OCI-M1 (cell line): ENCODE data around the gene DHRS2.
"Not testable (repeated sequence)": the region's sequence is repeated elsewhere in the genome, so short reads cannot be mapped to it uniquely, and the experiment has no call there.

Experiments
- DNase-seq: peaks from one replicate; lab custom pipeline; 2025; lab: John Stamatoyannopoulos, UW

The DHRS2 gene

GRCh38 chr14:23636317-23637211 is at the start of gene DHRS2:
DHRS2 (plus strand) TSS chr14:23636364; CDS start chr14:23638865, 2,501 bp downstream.
- no peak for DNase-seq

- DNase-seq = peak; percentile 95
These were observed 47.1 kb upstream of the DHRS2 start for GRCh38 chr14:23588884-23589598.

GRCh38 chr14:23589606-23590005 is 46.6 kb upstream of the DHRS2 start:
- no peak for DNase-seq

DNA sequence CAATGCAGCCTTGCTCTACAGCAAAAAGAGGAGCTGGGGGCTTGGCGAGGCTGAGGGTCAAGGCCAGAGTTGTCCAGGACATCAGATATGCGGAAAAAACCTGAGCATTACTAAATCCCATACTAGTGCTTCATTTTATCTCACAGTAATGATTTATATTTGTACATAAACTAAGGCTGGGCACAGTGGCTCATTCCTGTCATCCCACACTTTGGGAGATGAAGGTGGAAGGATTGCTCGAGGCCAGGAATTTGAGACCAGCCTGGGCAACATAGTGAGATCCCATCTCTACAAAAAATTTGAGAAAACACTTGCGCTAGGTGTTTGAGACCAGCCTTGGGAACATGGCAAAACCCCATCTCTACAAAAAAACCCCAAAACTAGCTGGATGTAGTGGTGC is 46.0 kb upstream of the DHRS2 start:
- no peak for DNase-seq

DNA sequence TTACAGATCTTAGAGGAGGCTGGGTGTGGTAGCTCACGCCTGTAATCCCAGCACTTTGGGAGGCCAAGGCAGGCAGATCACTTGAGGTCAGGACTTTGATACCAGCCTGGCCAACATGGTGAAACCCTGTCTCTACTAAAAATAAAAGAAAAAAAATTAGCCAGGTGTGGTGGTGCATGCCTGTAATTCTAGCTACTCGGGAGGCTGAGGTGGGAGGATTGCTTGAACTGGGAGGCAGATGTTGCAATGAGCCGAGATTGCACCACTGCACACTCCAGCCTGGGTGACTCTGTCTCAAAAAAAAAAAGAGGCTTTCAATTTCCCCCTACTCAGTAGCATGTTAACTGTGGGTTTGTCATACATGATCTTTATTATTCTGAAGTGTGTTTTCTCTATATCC is 42.0 kb upstream of the DHRS2 start:
- not testable (repeated sequence) for DNase-seq

DNA sequence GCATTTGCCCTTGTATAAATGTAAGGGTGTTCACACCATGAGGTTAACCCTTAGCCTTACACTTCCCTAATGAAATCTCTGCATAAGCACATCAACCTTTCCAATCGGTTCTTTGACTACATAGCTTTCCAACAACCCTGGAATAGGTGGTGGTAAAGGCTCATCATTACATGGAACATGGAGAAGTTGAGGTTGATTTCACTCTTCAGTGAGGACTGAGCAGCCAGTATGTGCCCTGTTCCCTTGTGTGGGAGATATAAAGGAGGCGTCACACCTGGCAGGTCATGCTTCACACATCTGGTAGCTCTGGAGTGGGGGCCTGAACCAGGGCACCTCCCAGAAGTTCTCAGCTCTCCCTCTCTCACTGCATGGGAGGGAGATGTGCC is 35.8 kb upstream of the DHRS2 start:
- no peak for DNase-seq

GRCh38 chr14:23600806-23601205 is 35.4 kb upstream of the DHRS2 start:
- DNase-seq = no peak

DNA sequence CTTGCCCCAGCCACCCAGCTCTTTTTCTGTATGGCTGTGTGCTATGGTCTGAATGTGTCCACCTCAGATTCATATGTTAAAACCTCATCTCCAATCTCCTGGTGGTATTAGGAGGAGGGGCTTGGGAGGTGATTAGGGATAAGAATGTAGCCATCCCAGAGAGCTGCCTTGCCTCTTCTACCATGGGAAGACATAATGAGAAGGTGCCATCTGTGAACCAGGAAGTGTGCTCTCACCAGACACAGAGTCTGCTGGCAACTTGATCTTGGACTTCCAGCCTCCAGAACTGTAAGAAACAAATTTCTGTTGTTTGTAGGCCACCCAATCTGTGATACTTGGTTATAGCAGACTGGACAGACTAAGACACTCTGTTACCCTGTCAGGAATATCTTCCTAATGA is 34.7 kb upstream of the DHRS2 start:
- DNase-seq = no peak

- DNase-seq = no peak
These were observed 34.4 kb upstream of the DHRS2 start for GRCh38 chr14:23601845-23602180.

GRCh38 chr14:23602181-23603095 is 33.7 kb upstream of the DHRS2 start:
- no peak for DNase-seq

GRCh38 chr14:23603103-23603502 is 33.1 kb upstream of the DHRS2 start:
- DNase-seq = no peak

DNA sequence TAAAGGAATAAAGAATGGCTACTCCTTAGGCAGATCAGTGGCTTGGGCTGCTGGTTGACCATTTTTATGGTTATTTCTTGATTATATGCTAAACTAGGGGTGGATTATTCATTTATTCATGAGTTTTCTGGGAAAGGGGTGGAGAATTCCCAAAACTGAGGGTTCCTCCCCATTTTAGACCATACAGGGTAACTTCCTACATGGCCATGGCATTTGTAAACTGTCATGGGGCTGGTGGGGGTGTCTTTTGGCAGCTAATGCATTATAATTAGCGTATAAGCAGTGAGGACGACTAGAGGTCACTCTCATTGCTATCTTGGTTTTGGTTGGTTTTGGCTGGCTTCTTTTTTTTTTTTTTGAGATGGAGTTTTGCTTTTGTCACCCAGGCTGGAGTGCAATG is 32.0 kb upstream of the DHRS2 start:
- no peak for DNase-seq

DNA sequence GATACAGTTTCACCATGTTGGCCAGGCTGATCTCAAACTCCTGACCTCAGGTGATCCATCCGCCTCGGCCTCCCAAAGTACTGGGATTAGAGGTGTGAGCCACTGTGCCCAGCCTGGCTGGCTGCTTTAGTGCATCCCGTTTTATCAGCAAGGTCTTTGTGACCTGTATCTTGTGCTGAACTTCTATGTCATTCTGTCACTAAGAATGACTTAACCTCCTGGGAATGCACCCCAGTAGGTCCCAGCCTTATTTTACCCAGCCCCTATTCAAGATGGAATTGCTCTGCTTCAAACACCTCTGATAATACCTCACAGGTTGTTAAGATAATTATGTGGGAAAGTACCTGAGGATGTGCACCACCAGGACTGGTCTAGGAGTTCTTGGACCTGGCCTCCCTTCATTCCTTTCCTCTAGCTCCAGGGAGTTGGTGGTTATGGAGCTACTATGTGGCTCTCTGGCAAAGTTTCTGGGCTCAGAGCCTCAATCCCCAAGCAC is 31.4 kb upstream of the DHRS2 start:
- DNase-seq = no peak

GRCh38 chr14:23605931-23606585 is 30.1 kb upstream of the DHRS2 start:
- no peak for DNase-seq

DNA sequence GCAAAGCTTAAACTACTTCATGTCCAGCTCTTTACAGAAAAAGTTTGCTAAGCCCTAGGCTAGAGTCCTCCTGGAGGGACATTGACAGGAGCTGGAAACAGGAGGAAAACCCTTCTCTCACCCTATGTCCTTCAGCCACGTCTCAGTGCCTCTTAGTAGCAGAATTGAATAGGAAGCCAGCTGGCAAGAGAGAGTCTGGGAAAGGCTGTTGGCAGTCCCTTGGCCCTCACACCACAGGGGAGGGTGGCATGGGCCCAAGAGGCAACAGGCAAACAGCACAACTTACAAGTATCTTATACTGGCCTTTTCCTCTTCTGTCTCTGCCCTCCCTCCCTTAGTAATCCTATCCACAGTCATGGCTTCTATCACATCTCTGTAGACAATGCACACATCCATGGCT is 27.7 kb upstream of the DHRS2 start:
- DNase-seq = no peak

DNA sequence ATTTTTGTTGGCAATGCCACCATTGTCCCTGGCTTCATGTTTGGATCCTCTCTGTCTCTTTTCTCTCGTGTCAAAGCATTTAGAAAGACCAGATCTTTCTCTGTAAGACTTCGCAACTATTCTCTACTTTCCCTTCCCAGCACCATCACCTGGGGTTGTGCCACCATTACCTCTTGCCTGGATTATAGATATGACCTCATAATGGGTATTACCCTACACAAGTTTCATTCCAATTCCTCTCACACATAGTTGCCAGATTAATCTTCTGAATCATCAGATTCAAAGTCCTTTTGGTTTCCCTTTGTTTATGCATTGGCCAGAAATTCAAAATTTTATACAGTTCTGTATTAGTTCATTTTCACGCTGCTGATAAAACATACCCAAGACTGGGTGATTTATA is 27.2 kb upstream of the DHRS2 start:
- no peak for DNase-seq

- peak; percentile 5 for DNase-seq
These were observed 26.6 kb upstream of the DHRS2 start for GRCh38 chr14:23609411-23610089.

DNA sequence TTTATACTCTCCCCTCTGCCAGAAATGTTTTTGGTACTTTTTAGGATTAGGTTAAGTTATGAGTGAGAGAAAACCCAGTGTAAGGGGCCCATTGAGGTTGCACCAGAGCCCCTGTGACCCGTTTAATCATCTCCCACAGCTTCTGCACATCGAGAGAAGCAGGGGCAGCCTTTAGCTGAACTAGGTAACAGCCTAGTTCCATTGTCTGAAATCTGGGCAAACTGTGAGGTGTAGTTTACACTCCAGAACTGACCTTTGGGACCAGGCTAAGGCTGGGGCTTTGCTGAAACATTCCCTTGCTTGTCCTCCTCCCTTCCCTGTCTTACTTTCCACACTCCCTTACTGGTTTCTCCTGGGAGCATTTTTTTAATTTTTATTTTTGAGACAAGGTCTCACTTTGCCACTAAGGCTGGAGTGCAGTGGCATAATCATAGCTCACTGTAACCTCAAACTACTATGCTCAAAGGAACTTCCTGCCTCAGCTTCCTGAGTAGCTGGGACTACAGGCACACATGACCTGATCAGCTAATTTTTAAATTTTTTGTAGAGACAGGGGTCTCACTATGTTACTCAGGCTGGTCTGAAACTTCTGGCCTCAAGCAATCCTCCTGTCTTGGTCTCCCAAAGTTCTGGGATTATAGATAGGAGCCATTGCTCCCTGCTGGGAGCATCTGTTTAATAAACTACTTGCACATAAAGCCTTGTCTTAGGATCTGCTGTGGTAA is 25.9 kb upstream of the DHRS2 start:
- DNase-seq = no peak

DNA sequence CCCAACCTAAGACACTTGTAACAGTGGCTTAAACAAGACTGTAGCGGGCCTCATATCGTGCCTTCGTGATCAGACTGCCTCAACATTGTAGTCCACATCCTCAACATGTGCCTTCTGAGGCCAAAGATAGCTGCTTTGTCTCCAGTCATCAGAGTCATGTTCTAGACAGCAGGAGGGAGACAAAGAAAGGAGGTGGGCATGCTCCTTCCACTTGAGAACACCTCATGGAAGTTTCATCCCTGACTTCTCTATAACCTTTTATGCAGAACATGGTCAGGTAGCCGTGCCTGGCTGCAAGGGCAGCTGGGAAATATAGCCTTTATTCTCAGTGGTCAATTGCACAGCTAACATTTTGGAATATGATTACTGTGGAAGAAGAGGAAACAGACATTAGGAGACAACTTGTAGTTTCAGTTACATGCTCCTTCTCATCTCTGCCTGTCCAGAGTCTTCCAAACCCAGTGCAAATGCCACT is 25.3 kb upstream of the DHRS2 start:
- no peak for DNase-seq

- no peak for DNase-seq
These were observed 23.8 kb upstream of the DHRS2 start for GRCh38 chr14:23612354-23612732.
